Trophoblast cell (in vitro differentiated cells and primary cell): ENCODE results near the gene GNAS.

Experiments used
- DNase-seq, 2 donors: peaks; one replicate each; pipeline ENCODE4 v3.0.0-alpha.2; 2016
- H2AFZ ChIP-seq: 2 replicates; pipeline ENCODE4 v1.6.1; 2013; ENCODE audit warnings: low read length, moderate library complexity, mild to moderate bottlenecking; ENCODE audit not compliant: insufficient read depth, poor library complexity
- H2AK5ac ChIP-seq: 2 replicates; pipeline ENCODE4 v1.6.1; 2013; ENCODE audit warnings: mild to moderate bottlenecking, low read length
- H2BK120ac ChIP-seq: 2 replicates; pipeline ENCODE4 v1.6.1; 2013; ENCODE audit warnings: low read length, mild to moderate bottlenecking, moderate library complexity; ENCODE audit not compliant: insufficient read depth, poor library complexity
- H2BK12ac ChIP-seq: 2 replicates; pipeline ENCODE4 v1.6.1; 2013; ENCODE audit warnings: mild to moderate bottlenecking, low read length, moderate library complexity
- H2BK5ac ChIP-seq: 2 replicates; pipeline ENCODE4 v1.6.1; 2013; ENCODE audit warnings: low read length, low read depth, moderate library complexity, mild to moderate bottlenecking; ENCODE audit not compliant: poor library complexity
- H3K14ac ChIP-seq: 2 replicates; pipeline ENCODE4 v1.6.1; 2013; ENCODE audit warnings: mild to moderate bottlenecking, low read length
- H3K18ac ChIP-seq: 2 replicates; pipeline ENCODE4 v1.6.1; 2013; ENCODE audit warnings: mild to moderate bottlenecking, low read length
- H3K23ac ChIP-seq: 2 replicates; pipeline ENCODE4 v1.6.1; 2013; ENCODE audit warnings: low read length
- H3K27ac ChIP-seq: 2 replicates; pipeline ENCODE4 v1.5.1; 2013; ENCODE audit warnings: low read depth, mild to moderate bottlenecking, inconsistent platforms, low read length, moderate library complexity
- H3K27me3 ChIP-seq: 2 replicates; pipeline ENCODE4 v1.6.1; 2013; ENCODE audit warnings: inconsistent platforms, mild to moderate bottlenecking, low read length, moderate library complexity; ENCODE audit not compliant: insufficient read depth
- H3K36me3 ChIP-seq, 2 experiments: 1 replicate in 1 of 2; 2 replicates in 1 of 2; pipeline ENCODE4 v1.6.1; 2013; ENCODE audit warnings: low read length in 2 of 2, mild to moderate bottlenecking in 2 of 2, moderate library complexity in 1 of 2; ENCODE audit not compliant: insufficient read depth in 2 of 2, control insufficient read depth in 1 of 2
- H3K4ac ChIP-seq: 2 replicates; pipeline ENCODE4 v1.6.1; 2013; ENCODE audit warnings: low read depth, mild to moderate bottlenecking, low read length, moderate library complexity
- H3K4me1 ChIP-seq, 2 experiments: 1 replicate in 1 of 2; 2 replicates in 1 of 2; pipeline ENCODE4 v1.6.1; 2013; ENCODE audit warnings: low read length in 2 of 2, mild to moderate bottlenecking in 2 of 2, moderate library complexity in 1 of 2; ENCODE audit not compliant: insufficient read depth in 2 of 2, control insufficient read depth in 1 of 2
- H3K4me2 ChIP-seq: 2 replicates; pipeline ENCODE4 v1.6.1; 2013; ENCODE audit warnings: inconsistent platforms, mild to moderate bottlenecking, low read length, moderate library complexity
- H3K4me3 ChIP-seq: 2 replicates; pipeline ENCODE4 v1.5.1; 2013; ENCODE audit warnings: mild to moderate bottlenecking, low read depth, low read length, inconsistent platforms
- H3K79me1 ChIP-seq: one replicate; pipeline ENCODE4 v1.6.1; 2013; ENCODE audit warnings: low read length
- H3K79me2 ChIP-seq: 2 replicates; pipeline ENCODE4 v1.6.1; 2013; ENCODE audit warnings: low read length, mild to moderate bottlenecking; ENCODE audit not compliant: control insufficient read depth, insufficient read depth, poor library complexity
- H3K9ac ChIP-seq: 2 replicates; pipeline ENCODE4 v1.6.1; 2013; ENCODE audit warnings: mild to moderate bottlenecking, low read length
- H3K9me3 ChIP-seq: 2 replicates; pipeline ENCODE4 v1.6.1; 2013; ENCODE audit warnings: low read depth, mild to moderate bottlenecking, control low read depth, inconsistent platforms, low read length; ENCODE audit not compliant: insufficient read depth
- H4K12ac ChIP-seq: 2 replicates; pipeline ENCODE4 v1.6.1; 2013; ENCODE audit warnings: low read depth, mild to moderate bottlenecking, low read length, moderate library complexity
- H4K8ac ChIP-seq: 2 replicates; pipeline ENCODE4 v1.6.1; 2013; ENCODE audit warnings: low read depth, mild to moderate bottlenecking, low read length, moderate library complexity
- H4K91ac ChIP-seq: one replicate; pipeline ENCODE4 v1.6.1; 2013; ENCODE audit warnings: low read depth, mild to moderate bottlenecking, low read length, moderate library complexity
- WGBS: extraction: QIAGEN DNeasy Blood & Tissue Kit; methylation state at CpG from one replicate; pipeline ENCODE4 v1.1.7; 2013; ENCODE audit warnings: missing lambda C conversion rate; ENCODE audit not compliant: insufficient read length, insufficient coverage; ENCODE audit errors: extremely low coverage; 5-methylcytosine and 5-hydroxymethylcytosine counted together

Gene GNAS

DNA sequence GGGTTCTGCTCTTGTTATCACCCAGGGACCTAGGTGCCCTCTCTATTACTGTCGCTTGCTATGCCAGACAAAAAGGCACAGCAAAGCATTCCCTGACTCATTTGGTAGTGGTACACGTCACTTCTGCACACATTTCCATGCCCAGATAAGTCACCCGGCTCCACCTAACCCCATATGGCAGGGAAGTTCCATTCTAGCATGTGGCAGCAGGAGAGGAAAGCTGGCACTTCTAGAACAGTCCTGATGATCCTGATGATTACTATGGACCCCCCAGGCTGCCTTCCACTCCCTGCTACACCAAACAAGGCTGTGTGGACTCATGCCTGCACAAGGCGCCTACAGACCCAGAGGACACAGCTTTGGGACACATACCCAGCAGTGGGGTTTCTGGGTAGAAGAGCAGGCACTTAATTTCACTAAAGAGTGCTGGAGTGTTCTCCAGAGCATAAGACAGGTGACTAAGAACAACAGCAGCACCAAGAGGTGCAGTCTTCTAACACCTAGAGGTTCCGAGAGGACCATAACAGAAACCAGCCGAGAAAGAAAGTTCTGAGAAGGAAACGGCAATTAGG lies 75.1 kb downstream of the GNAS start:
- no peak overlapping the region for H4K91ac ChIP-seq
- H3K9ac ChIP-seq, result no peak overlapping the region
- no peak overlapping the region for H3K18ac ChIP-seq
- no peak for DNase-seq
- no peaks in the 10 kb centered on the region for H3K27me3 ChIP-seq
- no peaks in the 10 kb centered on the region for H3K79me2 ChIP-seq
- H3K4me1 ChIP-seq, result no peaks in the 10 kb centered on the region
- no peaks in the 10 kb centered on the region for H3K9me3 ChIP-seq
- no peak overlapping the region for H2BK120ac ChIP-seq
- H3K23ac ChIP-seq, result no peak overlapping the region
- H3K27ac ChIP-seq, result no peak overlapping the region
- H4K8ac ChIP-seq, result no peak overlapping the region
- no peaks in the 10 kb centered on the region for H3K36me3 ChIP-seq
- H4K12ac ChIP-seq, result no peak overlapping the region
- no peaks in the 10 kb centered on the region for H3K79me1 ChIP-seq
- WGBS, result no CpG with 5 or more reads among the region's 7 CpGs
- H3K4me3 ChIP-seq, result no peak overlapping the region
- H2AK5ac ChIP-seq, result no peak overlapping the region
- no peak overlapping the region for H2BK5ac ChIP-seq
- no peak overlapping the region for H3K14ac ChIP-seq
- H2BK12ac ChIP-seq, result no peak overlapping the region
- H3K4ac ChIP-seq, result no peak overlapping the region
- no peak overlapping the region for H3K4me2 ChIP-seq
- H2AFZ ChIP-seq, result no peak overlapping the region

DNA sequence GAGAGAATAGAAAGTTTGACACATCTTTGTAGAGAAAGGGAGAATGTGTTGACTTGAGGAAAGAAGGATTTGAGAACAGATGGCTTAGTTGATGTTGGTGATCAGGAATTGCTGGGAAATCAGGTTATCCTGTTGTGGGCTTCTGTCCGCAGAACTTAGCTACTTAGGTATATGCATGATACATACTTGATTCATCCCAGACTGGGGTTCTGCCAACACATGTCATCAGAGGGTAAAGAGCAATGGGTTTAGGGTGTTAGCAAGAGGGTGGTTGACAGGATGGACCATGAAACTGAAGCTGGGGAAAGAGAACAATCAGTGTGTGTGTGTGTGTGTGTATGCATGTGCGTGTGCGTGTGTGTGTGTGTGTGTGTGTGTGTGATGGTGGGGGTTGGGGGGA lies 78.0 kb downstream of the GNAS start:
- no peaks in the 10 kb centered on the region for H3K27me3 ChIP-seq
- DNase-seq, result no peak
- H2BK5ac ChIP-seq, result no peak overlapping the region
- no peak overlapping the region for H3K27ac ChIP-seq
- no peak overlapping the region for H3K23ac ChIP-seq
- no peak overlapping the region for H4K91ac ChIP-seq
- H3K18ac ChIP-seq, result no peak overlapping the region
- no peak overlapping the region for H2BK120ac ChIP-seq
- H3K4me1 ChIP-seq, result no peaks in the 10 kb centered on the region
- H3K4me3 ChIP-seq, result no peak overlapping the region
- no peak overlapping the region for H2AFZ ChIP-seq
- no peaks in the 10 kb centered on the region for H3K36me3 ChIP-seq
- H3K79me1 ChIP-seq, result no peaks in the 10 kb centered on the region
- H3K4me2 ChIP-seq, result no peak overlapping the region
- H3K9me3 ChIP-seq, result no peaks in the 10 kb centered on the region
- no peak overlapping the region for H2AK5ac ChIP-seq
- no peak overlapping the region for H3K9ac ChIP-seq
- no peak overlapping the region for H4K12ac ChIP-seq
- no peak overlapping the region for H3K4ac ChIP-seq
- H4K8ac ChIP-seq, result no peak overlapping the region
- H2BK12ac ChIP-seq, result no peak overlapping the region
- WGBS, result no CpG with 5 or more reads among the region's 3 CpGs
- no peak overlapping the region for H3K14ac ChIP-seq
- H3K79me2 ChIP-seq, result no peaks in the 10 kb centered on the region

- no peak overlapping the region for H3K4me2 ChIP-seq
- no peak overlapping the region for H2BK12ac ChIP-seq
- DNase-seq, result no peak
- H2AK5ac ChIP-seq, result no peak overlapping the region
- no peak overlapping the region for H2AFZ ChIP-seq
- H3K9me3 ChIP-seq, result no peaks in the 10 kb centered on the region
- no peaks in the 10 kb centered on the region for H3K79me2 ChIP-seq
- H3K18ac ChIP-seq, result no peak overlapping the region
- H2BK120ac ChIP-seq, result no peak overlapping the region
- no peaks in the 10 kb centered on the region for H3K27me3 ChIP-seq
- H3K79me1 ChIP-seq, result no peaks in the 10 kb centered on the region
- no peak overlapping the region for H3K9ac ChIP-seq
- no peak overlapping the region for H4K12ac ChIP-seq
- H4K91ac ChIP-seq, result no peak overlapping the region
- no CpG with 5 or more reads among the region's 5 CpGs for WGBS
- no peak overlapping the region for H3K14ac ChIP-seq
- H3K23ac ChIP-seq, result no peak overlapping the region
- H3K4me1 ChIP-seq, result no peaks in the 10 kb centered on the region
- no peak overlapping the region for H3K27ac ChIP-seq
- H2BK5ac ChIP-seq, result no peak overlapping the region
- no peaks in the 10 kb centered on the region for H3K36me3 ChIP-seq
- no peak overlapping the region for H3K4me3 ChIP-seq
- H4K8ac ChIP-seq, result no peak overlapping the region
- no peak overlapping the region for H3K4ac ChIP-seq
Observed at GRCh38 chr20:58932170-58932569, 79.7 kb downstream of the GNAS start.

GRCh38 chr20:58938078-58938477 lies 85.6 kb downstream of the GNAS start:
- Histone ChIP-seq H3K79me2 (no peaks in the 10 kb centered on the region), H2BK120ac (no peak overlapping the region), H2BK12ac (no peak overlapping the region), H3K79me1 (no peaks in the 10 kb centered on the region), H3K9ac (no peak overlapping the region), H2AK5ac (no peak overlapping the region), H3K14ac (no peak overlapping the region), H3K36me3 (no peaks in the 10 kb centered on the region), H4K12ac (no peak overlapping the region), H3K4me1 (no peaks in the 10 kb centered on the region), H3K27ac (no peak overlapping the region), H3K18ac (no peak overlapping the region), H3K4ac (no peak overlapping the region), H3K9me3 (no peaks in the 10 kb centered on the region), H3K4me2 (no peak overlapping the region), H2BK5ac (no peak overlapping the region), H3K4me3 (no peak overlapping the region), H4K91ac (no peak overlapping the region), H3K23ac (no peak overlapping the region), H4K8ac (no peak overlapping the region), H2AFZ (no peak overlapping the region), H3K27me3 (no peaks in the 10 kb centered on the region)
- DNase-seq, result no peak
- WGBS, result no CpG with 5 or more reads among the region's 2 CpGs
